ENCODE measurements around the gene KRTAP29-1.
"Not testable (repeated sequence)": the region's sequence is repeated elsewhere in the genome, so short reads cannot be mapped to it uniquely, and the experiment has no call there.

GRCh38 chr17:41346421-41346820 lies 43.8 kb upstream of the KRTAP29-1 start:
- not testable (repeated sequence) for TF ChIP-seq CTCF (IDR thresholded peaks at IDR 0.05; ENCODE audit: low read depth, low read length, poor library complexity, severe bottlenecking); EZH2phosphoT487 (IDR thresholded peaks at IDR 0.05; ENCODE audit: borderline replicate concordance, low read length)

All from DOHH2 (cell line).